T-cell (primary cell): ENCODE data around the gene STARD13. TPM values are rescaled to one million over a fixed set of nuclear protein-coding genes. Genes with fewer than 3 reads are reported as not detected.

ENCODE experiments used
- ATAC-seq, 4 experiments: fragments of 200-7000 bp in 3 of 4; fragments of 150-1000 bp in 1 of 4; cut with Tn5 transposase; replicated peaks in 1 of 4; 1 replicate in 3 of 4; 2 replicates in 1 of 4; pipeline ENCODE4 v1.10.0; 2021; ENCODE audit warnings: moderate library complexity in 3 of 4, mild to moderate bottlenecking in 2 of 4, moderate number of reproducible peaks in 1 of 4
- CTCF ChIA-PET, 2 donors: fragments of 300-600 bp; sonication (Branson Sonifier 250); formaldehyde crosslinking; loops; one replicate each; lab custom pipeline; 2022; ENCODE audit warnings: antibody characterized with exemption in 2 of 2; lab: Charles Lee
- POLR2A ChIA-PET, 2 donors: fragments of 300-600 bp; sonication (Branson Sonifier 250); formaldehyde crosslinking; loops; one replicate each; lab custom pipeline; 2022; ENCODE audit warnings: antibody characterized with exemption in 2 of 2; lab: Charles Lee
- DNase-seq, 35 experiments: peaks; one replicate each; pipeline versions ENCODE4 v3.0.0 to v3.0.0-alpha.2; 2013 to 2023
- H3K27ac ChIP-seq: one replicate; pipeline ENCODE4 v1.5.1; 2013; ENCODE audit warnings: low read length
- H3K27me3 ChIP-seq, 2 experiments: replicated peaks in 1 of 2; 1 replicate in 1 of 2; 2 replicates in 1 of 2; pipeline versions ENCODE4 v1.6.1 to v1.7.0; 2013; ENCODE audit warnings: low read length in 1 of 2, mixed read lengths in 1 of 2; ENCODE audit not compliant: control insufficient read depth in 2 of 2, insufficient read depth in 2 of 2; ENCODE audit errors: extremely low read depth in 1 of 2
- H3K36me3 ChIP-seq, 2 donors: 1 replicate in 1 of 2; 2 replicates in 1 of 2; pipeline versions ENCODE4 v1.6.1 to v1.7.0; 2013; ENCODE audit warnings: low read length in 1 of 2; ENCODE audit not compliant: control insufficient read depth in 2 of 2, insufficient read depth in 1 of 2; ENCODE audit errors: extremely low read depth in 1 of 2
- H3K4me1 ChIP-seq, 2 experiments: 1 replicate in 1 of 2; 2 replicates in 1 of 2; pipeline versions ENCODE4 v1.6.1 to v1.7.0; 2013; ENCODE audit warnings: low read length in 2 of 2, mixed read lengths in 1 of 2; ENCODE audit not compliant: insufficient read depth in 2 of 2, control insufficient read depth in 1 of 2; ENCODE audit errors: extremely low read depth in 1 of 2
- H3K4me3 ChIP-seq, 2 donors: 1 replicate in 1 of 2; 2 replicates in 1 of 2; pipeline versions ENCODE4 v1.5.1 to v1.7.0; 2013; ENCODE audit warnings: mild to moderate bottlenecking in 2 of 2, low read length in 1 of 2, moderate library complexity in 1 of 2; ENCODE audit not compliant: control insufficient read depth in 1 of 2; ENCODE audit errors: extremely low read depth in 1 of 2
- H3K9me3 ChIP-seq: 2 replicates; pipeline ENCODE4 v1.7.0; 2013
- H3K27ac Mint-ChIP-seq, 2 donors: one replicate each; pipeline ENCODE4 v1.8.0; 2020 to 2021; ENCODE audit warnings: mild to moderate bottlenecking in 2 of 2, mixed read lengths in 2 of 2
- H3K27me3 Mint-ChIP-seq, 2 donors: one replicate each; pipeline ENCODE4 v1.8.0; 2021 to 2022; ENCODE audit warnings: mixed read lengths in 2 of 2
- H3K36me3 Mint-ChIP-seq: one replicate; pipeline ENCODE4 v1.8.0; 2021; ENCODE audit warnings: mixed read lengths
- H3K4me1 Mint-ChIP-seq, 3 donors: one replicate each; pipeline ENCODE4 v1.8.0; 2020 to 2022; ENCODE audit warnings: mixed read lengths in 3 of 3, mild to moderate bottlenecking in 1 of 3
- H3K4me3 Mint-ChIP-seq, 3 donors: one replicate each; pipeline ENCODE4 v1.8.0; 2020 to 2022; ENCODE audit warnings: mild to moderate bottlenecking in 3 of 3, mixed read lengths in 3 of 3, moderate library complexity in 3 of 3
- H3K9me3 Mint-ChIP-seq, 3 donors: one replicate each; pipeline ENCODE4 v1.8.0; 2020 to 2022; ENCODE audit warnings: mixed read lengths in 3 of 3
- WGBS: methylation state at CpG from one replicate; pipeline ENCODE4 v1.1.5; 2013; ENCODE audit warnings: missing lambda C conversion rate; ENCODE audit not compliant: insufficient coverage; 5-methylcytosine and 5-hydroxymethylcytosine counted together
- total RNA-seq, 35 experiments: library from RNA in 6 of 35; stranded (reverse) in 6 of 35; fragments of 120-200 nt in 1 of 35; gene quantifications; one replicate each; pipeline versions ENCODE4 v1.2.1 to v1.2.4 and lab custom pipeline; 2013 to 2026

STARD13 gene
- total RNA-seq, 5 donors from 2014 or later (not counting 1 experiment from before 2014, with no cell fraction given), result 0.39 to 0.53 (median 0.44) TPM; not detected in 2

DNA sequence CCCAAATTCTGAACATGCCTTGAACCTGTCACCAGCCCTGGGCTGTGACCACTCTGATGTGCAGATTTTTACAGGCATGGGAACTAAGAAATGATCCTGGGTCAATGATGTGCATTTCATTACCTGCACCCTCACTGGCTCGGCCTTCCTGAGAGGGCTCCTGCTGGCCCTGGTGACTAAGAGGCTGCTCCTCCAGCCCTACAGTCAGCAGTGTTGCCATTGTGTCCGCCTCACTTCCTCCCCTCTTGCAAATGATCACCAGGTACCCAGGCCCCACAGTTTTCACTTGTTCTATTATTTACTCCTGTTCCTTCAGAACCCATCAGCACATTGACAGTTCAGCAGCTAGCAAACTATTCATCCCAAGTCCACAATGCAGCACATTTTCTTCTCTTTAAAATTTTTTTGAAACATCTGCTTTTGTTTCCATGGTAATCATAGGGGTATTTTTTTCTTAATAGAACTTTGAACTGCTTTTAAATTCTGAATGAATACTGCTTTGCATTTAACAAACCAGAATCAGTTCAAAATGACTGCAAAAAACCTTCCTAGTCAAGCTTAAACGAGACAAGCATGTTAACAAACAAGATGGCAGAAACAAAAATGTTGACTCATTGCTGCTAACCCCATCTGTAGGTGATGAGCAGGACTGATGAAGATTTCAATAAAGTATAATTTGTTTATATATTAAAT, 29.3 kb downstream of the STARD13 start:
- no peaks in the 10 kb centered on the region for H3K4me1 Mint-ChIP-seq
- POLR2A ChIA-PET, result no interaction called here
- H3K27ac Mint-ChIP-seq, result no peak overlapping the region
- Histone ChIP-seq H3K27me3 (no peaks in the 10 kb centered on the region), H3K4me3 (no peak overlapping the region), H3K4me1 (no peaks in the 10 kb centered on the region), H3K9me3 (no peaks in the 10 kb centered on the region), H3K36me3 (no peaks in the 10 kb centered on the region), H3K27ac (no peak overlapping the region)
- ATAC-seq, result no peak
- H3K9me3 Mint-ChIP-seq, result no peaks in the 10 kb centered on the region
- 88% methylated on average over 2 of the region's 3 CpGs for WGBS
- DNase-seq, result no peak
- H3K27me3 Mint-ChIP-seq, result peaks cover 0 to 4% of the 10 kb centered on the region in 2 donors
- H3K4me3 Mint-ChIP-seq, result no peak overlapping the region
- no peaks in the 10 kb centered on the region for H3K36me3 Mint-ChIP-seq
- CTCF ChIA-PET, result no interaction called here

DNA sequence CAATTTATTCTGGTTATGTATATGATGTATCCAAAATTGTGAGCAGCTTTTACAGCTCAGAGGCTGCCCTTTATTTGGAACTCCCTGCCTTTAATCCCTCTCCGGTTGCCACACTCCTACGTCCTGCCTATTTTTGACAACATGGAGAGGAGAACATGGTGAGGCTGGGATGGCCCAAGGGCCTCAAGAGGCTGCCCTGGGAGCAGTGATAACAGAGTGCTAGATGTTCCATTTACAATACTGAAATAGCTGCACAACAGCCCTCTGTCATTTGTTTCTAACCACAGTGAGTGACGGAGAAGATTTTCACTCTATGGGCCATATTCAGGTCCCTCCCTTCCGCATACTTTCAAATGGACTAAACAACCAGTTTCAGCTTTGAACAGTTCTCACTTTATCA, 33.4 kb downstream of the STARD13 start:
- H3K27ac ChIP-seq, result no peak overlapping the region
- ChIA-PET CTCF (interaction anchor here in 1 of 2 donors (0.6 to 0.8 kb wide), 2 partner anchors 51 to 589 kb away, joined by 3 read pairs; no protein-coding TSS in a partner anchor), POLR2A (no interaction called here)
- H3K4me3 ChIP-seq, result no peak overlapping the region
- no peaks in the 10 kb centered on the region for H3K9me3 Mint-ChIP-seq
- no peaks in the 10 kb centered on the region for H3K27me3 ChIP-seq
- DNase-seq (no peak), ATAC-seq (no peak)
- no peaks in the 10 kb centered on the region for H3K36me3 ChIP-seq
- H3K4me1 ChIP-seq, result no peaks in the 10 kb centered on the region
- H3K9me3 ChIP-seq, result no peaks in the 10 kb centered on the region
- H3K36me3 Mint-ChIP-seq, result no peaks in the 10 kb centered on the region
- peaks cover 4% of the 10 kb centered on the region in 2 donors for H3K27me3 Mint-ChIP-seq
- H3K4me1 Mint-ChIP-seq, result no peaks in the 10 kb centered on the region
- 100% methylated on average over 2 of the region's 4 CpGs for WGBS
- no peak overlapping the region for H3K27ac Mint-ChIP-seq
- H3K4me3 Mint-ChIP-seq, result no peak overlapping the region

DNA sequence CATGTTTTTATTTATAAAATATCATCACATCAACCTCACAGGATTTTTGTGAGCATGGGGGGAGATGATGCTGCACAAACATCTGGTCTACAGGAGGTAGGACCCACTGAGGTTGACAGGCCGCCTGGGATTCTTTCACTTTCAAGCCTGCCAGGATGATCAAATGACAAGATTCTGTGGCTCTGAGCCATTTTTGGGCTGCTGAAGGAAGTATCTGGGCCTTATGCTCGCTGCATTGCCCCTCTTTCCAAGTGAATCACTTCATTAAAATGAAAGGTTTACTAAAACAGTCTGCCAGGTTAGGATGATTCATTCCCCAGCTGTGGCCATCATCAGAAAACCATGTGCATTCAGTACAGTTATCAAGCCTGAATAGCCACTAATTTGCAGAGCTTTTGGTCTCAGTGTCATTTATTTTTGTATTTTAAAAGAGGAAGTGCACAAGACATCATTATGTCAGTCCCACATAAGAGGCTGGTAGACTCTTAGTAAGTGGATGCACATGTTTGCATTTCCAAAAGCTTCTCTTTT, 34.4 kb downstream of the STARD13 start:
- Mint-ChIP-seq H3K4me1 (no peaks in the 10 kb centered on the region), H3K4me3 (no peak overlapping the region), H3K9me3 (no peaks in the 10 kb centered on the region), H3K27ac (no peak overlapping the region), H3K27me3 (peaks cover 3 to 4% of the 10 kb centered on the region in 2 donors), H3K36me3 (no peaks in the 10 kb centered on the region)
- Histone ChIP-seq H3K4me3 (no peak overlapping the region), H3K9me3 (no peaks in the 10 kb centered on the region), H3K27me3 (no peaks in the 10 kb centered on the region), H3K36me3 (no peaks in the 10 kb centered on the region), H3K4me1 (no peaks in the 10 kb centered on the region), H3K27ac (no peak overlapping the region)
- DNase-seq, result no peak
- POLR2A ChIA-PET, result no interaction called here
- no peak for ATAC-seq
- CTCF ChIA-PET, result no interaction called here
- WGBS, result 20% methylated on average over 1 of the region's 2 CpGs

DNA sequence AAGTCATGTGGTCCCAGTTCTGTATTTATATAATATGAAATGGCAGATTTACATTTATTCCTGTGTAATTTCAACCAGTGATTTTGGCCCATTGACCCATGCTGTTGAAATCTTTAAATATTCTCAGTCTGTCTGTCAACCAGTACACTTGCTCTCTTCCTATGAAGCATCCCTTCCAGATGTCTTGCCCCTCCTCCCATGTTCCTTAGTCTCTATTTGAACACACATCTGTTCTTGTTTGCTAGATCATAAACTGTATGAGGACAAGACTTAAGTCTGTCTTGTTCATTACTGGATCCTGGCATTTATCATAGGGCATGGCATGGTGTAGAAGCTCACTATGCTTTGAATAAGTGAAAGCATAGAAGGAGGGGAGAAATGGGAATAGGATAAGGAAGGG, 34.9 kb downstream of the STARD13 start:
- H3K4me1 Mint-ChIP-seq, result no peaks in the 10 kb centered on the region
- no peaks in the 10 kb centered on the region for H3K36me3 Mint-ChIP-seq
- H3K27ac Mint-ChIP-seq, result no peak overlapping the region
- Histone ChIP-seq H3K27ac (no peak overlapping the region), H3K4me3 (no peak overlapping the region), H3K9me3 (no peaks in the 10 kb centered on the region), H3K36me3 (no peaks in the 10 kb centered on the region), H3K4me1 (no peaks in the 10 kb centered on the region), H3K27me3 (no peaks in the 10 kb centered on the region)
- ChIA-PET CTCF (no interaction called here), POLR2A (no interaction called here)
- no peak overlapping the region for H3K4me3 Mint-ChIP-seq
- no peak for DNase-seq
- peaks cover 2 to 4% of the 10 kb centered on the region in 2 donors for H3K27me3 Mint-ChIP-seq
- no peak for ATAC-seq
- H3K9me3 Mint-ChIP-seq, result no peaks in the 10 kb centered on the region

DNA sequence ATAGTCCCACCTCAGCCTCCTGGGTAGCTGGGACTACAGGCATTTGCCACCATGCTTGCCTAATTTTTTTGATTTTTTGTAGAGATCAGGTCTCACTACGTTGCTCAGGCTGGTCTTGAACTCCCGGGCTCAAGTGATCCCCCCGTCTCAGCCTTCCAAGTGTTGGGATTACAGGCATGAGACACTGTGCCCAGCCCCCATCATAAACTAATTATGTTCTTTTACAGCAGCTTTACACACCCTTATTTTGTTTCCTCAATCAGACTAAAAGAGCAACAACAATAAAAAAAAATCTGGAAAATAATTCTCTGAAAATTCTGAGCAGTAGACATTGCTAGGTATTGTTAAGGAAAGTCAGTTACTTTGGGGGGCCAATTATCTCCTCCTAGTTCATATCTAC, 35.7 kb downstream of the STARD13 start:
- ATAC-seq (no peak), DNase-seq (no peak)
- Histone ChIP-seq H3K27ac (no peak overlapping the region), H3K27me3 (no peaks in the 10 kb centered on the region), H3K36me3 (no peaks in the 10 kb centered on the region), H3K4me1 (no peaks in the 10 kb centered on the region), H3K4me3 (no peak overlapping the region), H3K9me3 (no peaks in the 10 kb centered on the region)
- no peaks in the 10 kb centered on the region for H3K9me3 Mint-ChIP-seq
- H3K27ac Mint-ChIP-seq, result no peak overlapping the region
- WGBS, result 36% methylated on average over 3 of the region's 3 CpGs
- H3K27me3 Mint-ChIP-seq, result peaks cover 2 to 4% of the 10 kb centered on the region in 2 donors
- no peaks in the 10 kb centered on the region for H3K4me1 Mint-ChIP-seq
- no peak overlapping the region for H3K4me3 Mint-ChIP-seq
- ChIA-PET CTCF (no interaction called here), POLR2A (no interaction called here)
- H3K36me3 Mint-ChIP-seq, result no peaks in the 10 kb centered on the region

DNA sequence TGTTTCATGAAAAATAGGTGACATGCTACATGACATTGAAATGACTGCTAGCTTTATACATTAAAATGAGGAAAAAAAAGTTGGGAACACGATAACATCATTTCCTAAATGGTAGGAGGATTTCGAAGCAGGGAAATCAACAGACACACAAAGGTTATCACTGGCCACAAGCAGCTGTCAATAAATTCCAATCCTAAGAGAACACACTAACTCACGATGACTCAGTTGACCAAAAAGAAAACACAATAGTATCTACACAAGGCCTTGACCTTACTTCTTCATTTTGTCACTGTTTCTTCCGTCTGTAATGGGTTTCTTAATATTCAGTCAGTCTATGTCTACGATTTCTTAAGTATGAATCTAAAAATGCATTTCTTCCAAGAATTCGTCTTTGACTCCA, 36.5 kb downstream of the STARD13 start:
- no peaks in the 10 kb centered on the region for H3K36me3 Mint-ChIP-seq
- no peak overlapping the region for H3K27ac Mint-ChIP-seq
- no peaks in the 10 kb centered on the region for H3K4me1 Mint-ChIP-seq
- no peaks in the 10 kb centered on the region for H3K9me3 ChIP-seq
- peaks cover 2 to 8% of the 10 kb centered on the region in 2 donors for H3K27me3 Mint-ChIP-seq
- no peaks in the 10 kb centered on the region for H3K36me3 ChIP-seq
- 100% methylated on average over 1 of the region's 6 CpGs for WGBS
- ChIA-PET POLR2A (no interaction called here), CTCF (interaction anchor here in 1 of 2 donors (0.7 kb wide), 1 partner anchor 1321 kb away, joined by 4 read pairs; no protein-coding TSS in a partner anchor)
- no peaks in the 10 kb centered on the region for H3K27me3 ChIP-seq
- no peak overlapping the region for H3K4me3 Mint-ChIP-seq
- no peak overlapping the region for H3K27ac ChIP-seq
- ATAC-seq (no peak), DNase-seq (no peak)
- H3K4me1 ChIP-seq, result no peaks in the 10 kb centered on the region
- H3K9me3 Mint-ChIP-seq, result no peaks in the 10 kb centered on the region
- H3K4me3 ChIP-seq, result no peak overlapping the region
